Endothelial cell of umbilical vein (primary cell): Measurements from ENCODE around the gene OAS2. TPM values are rescaled to one million over a fixed set of nuclear protein-coding genes. Genes with fewer than 3 reads are reported as not detected.

ENCODE experiments used
- BruUV-seq: library from RNA; stranded (reverse); fragments of 400-500 nt; replicated peaks from 2 replicates; lab custom pipeline; 2021; lab: Mats Ljungman, UMichigan
- CTCF ChIA-PET: fragments of 300-600, 350-600 bp; sonication (Branson Sonifier 250); formaldehyde crosslinking; loops from one replicate; lab custom pipeline; 2021; ENCODE audit warnings: antibody characterized with exemption, inconsistent platforms; lab: Charles Lee
- POLR2A ChIA-PET: fragments of 300-600, 350-600 bp; sonication (Branson Sonifier 250); formaldehyde crosslinking; loops from one replicate; lab custom pipeline; 2021; ENCODE audit warnings: antibody characterized with exemption, inconsistent platforms; lab: Charles Lee
- DNase-seq: peaks from one replicate; pipeline ENCODE4 v3.0.0-alpha.2; 2011; ENCODE audit warnings: low read depth, low spot score
- FAIRE-seq: peaks from 2 replicates; lab custom pipeline; 2011; peaks lifted over from hg19 to GRCh38; lab: Jason Lieb, UNC
- H2AFZ ChIP-seq: 2 replicates; pipeline ENCODE4 v1.6.0; 2012; ENCODE audit warnings: low read depth, low read length, control low read depth, inconsistent platforms
- H3K27ac ChIP-seq: 2 replicates; pipeline ENCODE4 v1.5.1; 2011; ENCODE audit warnings: low read depth, mild to moderate bottlenecking, control low read depth, low read length, moderate library complexity; ENCODE audit not compliant: insufficient read depth
- H3K27me3 ChIP-seq, 2 experiments: 2 replicates each; pipeline versions ENCODE4 v1.6.0 to v1.6.1; 2011; ENCODE audit warnings: low read length in 2 of 2, mixed read lengths in 1 of 2; ENCODE audit not compliant: control insufficient read depth in 2 of 2, insufficient read depth in 2 of 2
- H3K36me3 ChIP-seq, 2 experiments: 2 replicates in 1 of 2; 3 replicates in 1 of 2; pipeline ENCODE4 v1.5.1; 2011; ENCODE audit warnings: low read length in 2 of 2, mild to moderate bottlenecking in 1 of 2, moderate library complexity in 1 of 2; ENCODE audit not compliant: control insufficient read depth in 2 of 2, insufficient read depth in 2 of 2; ENCODE audit errors: extremely low read depth in 1 of 2
- H3K4me1 ChIP-seq: 3 replicates; pipeline ENCODE4 v1.5.1; 2011; ENCODE audit warnings: mild to moderate bottlenecking, low read length; ENCODE audit not compliant: control insufficient read depth, insufficient read depth; ENCODE audit errors: extremely low read depth
- H3K4me2 ChIP-seq: 2 replicates; pipeline ENCODE4 v1.6.1; 2011; ENCODE audit warnings: low read length, control low read depth, mixed read lengths; ENCODE audit not compliant: insufficient read depth
- H3K4me3 ChIP-seq, 3 experiments: fragments of 200-600 bp in 1 of 3; sonication (generic), shearing (Covaris generic) in 1 of 3; replicated peaks in 1 of 3; 2 replicates each; pipeline ENCODE4 v1.5.1; 2011 to 2016; ENCODE audit warnings: control low read depth in 3 of 3, low read length in 3 of 3, mild to moderate bottlenecking in 2 of 3, inconsistent platforms in 1 of 3, low read depth in 1 of 3, moderate library complexity in 1 of 3; ENCODE audit not compliant: insufficient read depth in 1 of 3
- H3K79me2 ChIP-seq: 2 replicates; pipeline ENCODE4 v1.6.0; 2012; ENCODE audit warnings: low read length, inconsistent platforms; ENCODE audit not compliant: control insufficient read depth, insufficient read depth
- H3K9ac ChIP-seq: replicated peaks from 2 replicates; pipeline ENCODE3; 2011; ENCODE audit warnings: low read length, control low read depth; ENCODE audit not compliant: insufficient read depth; ENCODE audit errors: extremely low read depth
- H3K9me1 ChIP-seq: replicated peaks from 3 replicates; pipeline ENCODE4 v1.6.0; 2011; ENCODE audit warnings: mild to moderate bottlenecking, low read length; ENCODE audit not compliant: control insufficient read depth, insufficient read depth; ENCODE audit errors: extremely low read depth
- H3K9me3 ChIP-seq: replicated peaks from 2 replicates; pipeline ENCODE4 v1.5.1; 2012; ENCODE audit warnings: low read length, inconsistent platforms; ENCODE audit not compliant: control insufficient read depth, insufficient read depth
- H4K20me1 ChIP-seq: replicated peaks from 2 replicates; pipeline ENCODE3; 2011; ENCODE audit warnings: mild to moderate bottlenecking, low read length; ENCODE audit not compliant: control insufficient read depth, insufficient read depth; ENCODE audit errors: extremely low read depth
- EZH2 ChIP-seq: IDR thresholded peaks from 2 replicates; pipeline ENCODE4 v1.6.1; 2012; ENCODE audit warnings: borderline replicate concordance, low read depth, mild to moderate bottlenecking, moderate library complexity, low read length, inconsistent platforms; ENCODE audit not compliant: severe bottlenecking
- FOS ChIP-seq: IDR thresholded peaks from 2 replicates; pipeline ENCODE4 v1.6.1; 2011; ENCODE audit warnings: mild to moderate bottlenecking, low read length, moderate library complexity, borderline replicate concordance; ENCODE audit not compliant: insufficient read depth
- GATA2 ChIP-seq: IDR thresholded peaks from 2 replicates; pipeline ENCODE4 v1.7.0; 2011; ENCODE audit warnings: low read depth, mild to moderate bottlenecking, moderate library complexity, mixed read lengths, low read length; ENCODE audit not compliant: insufficient read length, insufficient read depth
- JUN ChIP-seq: IDR thresholded peaks from 2 replicates; pipeline ENCODE4 v1.6.1; 2011; ENCODE audit warnings: borderline replicate concordance, low read depth; ENCODE audit not compliant: insufficient read length, insufficient read depth
- MYC ChIP-seq: IDR thresholded peaks from one replicate; pipeline ENCODE4 v1.6.1; 2011; ENCODE audit warnings: mild to moderate bottlenecking, low read depth, low read length
- POLR2A ChIP-seq: IDR thresholded peaks from 2 replicates; pipeline ENCODE4 v1.6.1; 2012; ENCODE audit warnings: low read depth, mild to moderate bottlenecking, control low read depth, low read length
- POLR2AphosphoS5 ChIP-seq: IDR thresholded peaks from 2 replicates; pipeline ENCODE4 v1.6.1; 2012; ENCODE audit warnings: low read depth, mild to moderate bottlenecking, control low read depth, low read length, moderate library complexity; ENCODE audit not compliant: insufficient read depth
- dilution Hi-C: fragments of 300-500 bp; cut with MboI; formaldehyde crosslinking; loops from one replicate; pipeline ENCODE4 v1.15.0; 2019; ENCODE audit warnings: low sequenced_read_pairs; ENCODE audit not compliant: extremely low pct_ligation_motif_present
- intact Hi-C: fragments of 100-400 bp; cut with micrococcal nuclease; formaldehyde crosslinking; loops from one replicate; pipeline ENCODE4 v1.10.0; 2022
- polyA plus RNA-seq, 4 experiments: library from polyadenylated mRNA; depleted of rRNA in 3 of 4; stranded (reverse) in 3 of 4; unstranded in 1 of 4; fragments of >200 nt; gene quantifications; 2 replicates each; pipeline versions ENCODE4 v1.2.1 to v1.2.3, GENCODE V29; 2011 to 2012; ENCODE audit warnings: missing spikeins in 1 of 4
- total RNA-seq: library from RNA; stranded (reverse); gene quantifications from 2 replicates; pipeline ENCODE4 v1.2.3, GENCODE V29; 2021
- TF ChIP-seq, protein P1 (sequence below): IDR thresholded peaks from 2 replicates; pipeline ENCODE4 v1.6.1; 2011; ENCODE audit not compliant: insufficient read depth, insufficient read length
- TF ChIP-seq, protein P2 (sequence below), 2 donors: IDR thresholded peaks; 1 replicate in 1 of 2; 2 replicates in 1 of 2; pipeline ENCODE4 v1.5.1; 2011; ENCODE audit warnings: low read length in 2 of 2, mild to moderate bottlenecking in 2 of 2, moderate library complexity in 2 of 2, control low read depth in 1 of 2, inconsistent platforms in 1 of 2, low read depth in 1 of 2; ENCODE audit not compliant: insufficient read depth in 1 of 2; ENCODE audit errors: extremely low read depth in 1 of 2

Gene OAS2
- total and polyA plus RNA-seq, 2 donors (not counting 3 experiments of a cell fraction or from before 2014, with no cell fraction given) = 1.3 to 3.1 TPM

DNA sequence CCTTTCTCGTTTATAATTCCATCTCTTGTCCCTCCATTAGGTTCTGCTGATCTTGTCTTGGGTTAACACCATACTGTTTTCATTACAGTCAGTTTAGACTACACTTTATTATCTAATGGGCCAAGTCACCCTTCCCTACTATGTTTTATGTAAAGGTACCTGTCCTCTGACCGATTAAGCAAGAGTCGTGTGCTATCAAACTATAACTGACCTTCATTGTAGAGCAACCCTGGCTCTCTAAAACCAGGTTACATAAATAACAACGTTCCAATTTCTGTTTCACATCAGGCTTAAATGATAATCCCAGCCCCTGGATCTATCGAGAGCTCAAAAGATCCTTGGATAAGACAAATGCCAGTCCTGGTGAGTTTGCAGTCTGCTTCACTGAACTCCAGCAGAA, 16.7 kb downstream of the OAS2 start:
- no TSS peak for BruUV-seq
- H3K9me1 ChIP-seq = no peaks in the 10 kb centered on the region
- H3K79me2 ChIP-seq = no peaks in the 10 kb centered on the region
- no peak overlapping the region for H3K4me2 ChIP-seq
- FAIRE-seq (no peak), DNase-seq (no peak)
- H3K36me3 ChIP-seq = no peaks in the 10 kb centered on the region
- H3K27me3 ChIP-seq = no peaks in the 10 kb centered on the region
- no peaks in the 10 kb centered on the region for H3K4me1 ChIP-seq
- no peaks in the 10 kb centered on the region for H4K20me1 ChIP-seq
- H3K27ac ChIP-seq = no peak overlapping the region
- CTCF ChIA-PET = interaction anchor here (4.3 to 5.5 kb wide), 3 partner anchors 12 to 158 kb away, joined by 114 to 177 read pairs (median 170); no protein-coding TSS in a partner anchor
- no peak overlapping the region for H3K4me3 ChIP-seq
- no peak overlapping the region for H2AFZ ChIP-seq
- POLR2A ChIA-PET = no interaction called here
- intact Hi-C loops (no loop called here), dilution Hi-C loops (no loop called here)
- no peaks in the 10 kb centered on the region for H3K9me3 ChIP-seq
- H3K9ac ChIP-seq = no peak overlapping the region
- TF ChIP-seq, protein P1, sequence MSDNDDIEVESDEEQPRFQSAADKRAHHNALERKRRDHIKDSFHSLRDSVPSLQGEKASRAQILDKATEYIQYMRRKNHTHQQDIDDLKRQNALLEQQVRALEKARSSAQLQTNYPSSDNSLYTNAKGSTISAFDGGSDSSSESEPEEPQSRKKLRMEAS = no peak
- TF ChIP-seq POLR2AphosphoS5 = no peak
- no peak for TF ChIP-seq POLR2A
- TF ChIP-seq, protein P2, sequence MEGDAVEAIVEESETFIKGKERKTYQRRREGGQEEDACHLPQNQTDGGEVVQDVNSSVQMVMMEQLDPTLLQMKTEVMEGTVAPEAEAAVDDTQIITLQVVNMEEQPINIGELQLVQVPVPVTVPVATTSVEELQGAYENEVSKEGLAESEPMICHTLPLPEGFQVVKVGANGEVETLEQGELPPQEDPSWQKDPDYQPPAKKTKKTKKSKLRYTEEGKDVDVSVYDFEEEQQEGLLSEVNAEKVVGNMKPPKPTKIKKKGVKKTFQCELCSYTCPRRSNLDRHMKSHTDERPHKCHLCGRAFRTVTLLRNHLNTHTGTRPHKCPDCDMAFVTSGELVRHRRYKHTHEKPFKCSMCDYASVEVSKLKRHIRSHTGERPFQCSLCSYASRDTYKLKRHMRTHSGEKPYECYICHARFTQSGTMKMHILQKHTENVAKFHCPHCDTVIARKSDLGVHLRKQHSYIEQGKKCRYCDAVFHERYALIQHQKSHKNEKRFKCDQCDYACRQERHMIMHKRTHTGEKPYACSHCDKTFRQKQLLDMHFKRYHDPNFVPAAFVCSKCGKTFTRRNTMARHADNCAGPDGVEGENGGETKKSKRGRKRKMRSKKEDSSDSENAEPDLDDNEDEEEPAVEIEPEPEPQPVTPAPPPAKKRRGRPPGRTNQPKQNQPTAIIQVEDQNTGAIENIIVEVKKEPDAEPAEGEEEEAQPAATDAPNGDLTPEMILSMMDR (IDR thresholded peaks at IDR 0.05; ENCODE audit: extremely low read depth in 1 of 2, insufficient read depth in 1 of 2, low read depth in 1 of 2, low read length in 2 of 2) = no peak
- TF ChIP-seq MYC = no peak
- TF ChIP-seq FOS = no peak
- TF ChIP-seq EZH2 = no peak
- no peak for TF ChIP-seq GATA2
- TF ChIP-seq JUN = no peak
